Activated CD8-positive, alpha-beta memory T cell treated with anti-CD3 and anti-CD28 coated beads, Interleukin-2, amount 10 ng/mL, durations not matched to agents 7 days and 5 days (primary cell): ENCODE data around the gene KHSRP. TPM values are rescaled to one million over a fixed set of nuclear protein-coding genes. Genes with fewer than 3 reads are reported as not detected.

Source experiments
- ATAC-seq: fragments of 150-1000 bp; cut with Tn5 transposase; one replicate; pipeline ENCODE4 v1.10.0; 2021; ENCODE audit warnings: moderate library complexity
- CTCF ChIA-PET: fragments of 350-600 bp; sonication (Branson Sonifier 250); formaldehyde crosslinking; loops from one replicate; lab custom pipeline; 2021; ENCODE audit warnings: antibody characterized with exemption; lab: Charles Lee
- DNase-seq: peaks from one replicate; pipeline ENCODE4 v3.0.0-alpha.2; 2020
- H3K27ac Mint-ChIP-seq: one replicate; pipeline ENCODE4 v1.8.0; 2021; ENCODE audit warnings: mild to moderate bottlenecking, mixed read lengths
- H3K27me3 Mint-ChIP-seq: one replicate; pipeline ENCODE4 v1.8.0; 2021; ENCODE audit warnings: mixed read lengths
- H3K36me3 Mint-ChIP-seq: one replicate; pipeline ENCODE4 v1.8.0; 2021; ENCODE audit warnings: mild to moderate bottlenecking, mixed read lengths
- H3K4me1 Mint-ChIP-seq: one replicate; pipeline ENCODE4 v1.8.0; 2021; ENCODE audit warnings: mixed read lengths
- H3K4me3 Mint-ChIP-seq: one replicate; pipeline ENCODE4 v1.8.0; 2021; ENCODE audit warnings: mild to moderate bottlenecking, moderate library complexity, mixed read lengths
- H3K9me3 Mint-ChIP-seq: one replicate; pipeline ENCODE4 v1.8.0; 2022; ENCODE audit warnings: low read depth, mixed read lengths
- total RNA-seq, 2 experiments: library from RNA; stranded (reverse); gene quantifications; one replicate each; pipeline ENCODE4 v1.2.3, GENCODE V29; 2021

The KHSRP gene
- total RNA-seq, 2 experiments from 2014 or later: 341 to 364 TPM

DNA sequence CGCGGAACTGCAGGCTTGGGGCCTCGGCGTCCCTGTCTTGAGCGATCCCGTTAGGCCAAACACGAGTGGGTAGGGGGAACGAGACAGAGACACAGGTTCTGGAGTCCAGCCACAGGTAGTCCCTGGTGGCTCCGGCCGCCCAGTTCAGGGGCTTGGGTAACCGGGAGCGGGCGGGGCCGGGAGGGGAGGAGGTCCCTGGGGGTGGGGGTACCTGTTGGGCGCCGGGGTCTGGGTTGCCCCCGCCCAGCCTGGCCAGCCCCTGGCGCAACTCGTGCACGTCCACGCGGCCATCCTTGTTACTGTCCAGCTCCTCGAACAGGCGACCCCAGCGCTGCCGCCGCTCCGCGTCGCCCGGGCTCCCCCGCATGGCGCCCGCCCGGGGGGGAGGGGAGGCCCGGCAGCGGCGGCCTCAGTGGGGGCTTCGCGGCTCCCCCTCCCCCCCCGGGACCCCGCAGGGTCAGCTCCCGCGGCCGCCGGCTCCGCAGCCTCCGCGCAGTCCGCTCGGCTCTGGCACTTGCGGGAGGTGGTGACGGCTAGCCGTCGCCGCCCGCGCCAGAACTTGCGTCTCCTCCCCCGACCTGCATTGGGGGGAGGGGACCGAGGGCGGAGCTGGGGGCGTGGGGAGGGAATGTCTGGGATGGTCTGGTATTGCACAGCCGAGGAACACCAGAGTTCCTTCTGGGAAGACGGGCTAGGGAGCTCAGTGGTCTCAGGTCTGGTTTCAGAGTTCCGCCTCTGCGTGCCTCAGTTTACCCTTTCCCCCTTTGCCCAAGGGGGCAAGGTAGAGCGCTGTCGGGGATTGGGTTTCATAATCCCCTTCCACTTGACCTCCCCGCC, 34.9 kb upstream of the KHSRP start, which contains the start of gene SLC25A23:
Gene SLC25A23 (minus strand): TSS at position 531 of the 837 bp plus-strand sequence. CDS start 164 bp downstream, at position 367.
- Mint-ChIP-seq H3K4me3 (peak within 1 kb of the TSS; percentile 85), H3K4me1 (peaks cover 19% of the 10 kb centered on the region), H3K27me3 (no peaks in the 10 kb centered on the region), H3K36me3 (peaks cover 19% of the 10 kb centered on the region), H3K27ac (peak within 1 kb of the TSS; percentile 79), H3K9me3 (no peaks in the 10 kb centered on the region)
- CTCF ChIA-PET: interaction anchor here (1.1 to 1.8 kb wide), 4 partner anchors 22 to 34 kb away, joined by 3 to 7 read pairs (median 4); partner anchors contain the start of genes DENND1C and KHSRP
- peak; percentile 79 for DNase-seq
- peak; percentile 45 for ATAC-seq

GRCh38 chr19:6458695-6459261, 34.2 kb upstream of the KHSRP start:
- H3K4me1 Mint-ChIP-seq: peaks cover 16% of the 10 kb centered on the region
- H3K27me3 Mint-ChIP-seq: no peaks in the 10 kb centered on the region
- ATAC-seq (no peak), DNase-seq (no peak)
- H3K9me3 Mint-ChIP-seq: peaks cover 2% of the 10 kb centered on the region
- peaks cover 25% of the 10 kb centered on the region for H3K36me3 Mint-ChIP-seq
- H3K27ac Mint-ChIP-seq: peak overlapping the region; percentile 72
- peak overlapping the region; percentile 78 for H3K4me3 Mint-ChIP-seq
- CTCF ChIA-PET: interaction anchor here (1.1 to 1.8 kb wide), 4 partner anchors 23 to 34 kb away, joined by 3 to 7 read pairs (median 4); partner anchors contain the start of genes DENND1C and KHSRP

GRCh38 chr19:6457958-6458694, 33.5 kb upstream of the KHSRP start:
- H3K4me3 Mint-ChIP-seq: peak overlapping the region; percentile 78
- H3K27me3 Mint-ChIP-seq: no peaks in the 10 kb centered on the region
- CTCF ChIA-PET: interaction anchor here (1.1 to 1.8 kb wide), 2 partner anchors 24 to 33 kb away, joined by 4 to 7 read pairs; partner anchors contain the start of genes DENND1C and KHSRP
- ATAC-seq (no peak), DNase-seq (no peak)
- peaks cover 16% of the 10 kb centered on the region for H3K4me1 Mint-ChIP-seq
- H3K27ac Mint-ChIP-seq: peak overlapping the region; percentile 72
- peaks cover 30% of the 10 kb centered on the region for H3K36me3 Mint-ChIP-seq
- H3K9me3 Mint-ChIP-seq: peaks cover 2% of the 10 kb centered on the region

- CTCF ChIA-PET: no interaction called here
- ATAC-seq (no peak), DNase-seq (no peak)
- peaks cover 2% of the 10 kb centered on the region for H3K9me3 Mint-ChIP-seq
- H3K4me1 Mint-ChIP-seq: peaks cover 16% of the 10 kb centered on the region
- H3K4me3 Mint-ChIP-seq: no peak overlapping the region
- H3K36me3 Mint-ChIP-seq: peaks cover 41% of the 10 kb centered on the region
- no peaks in the 10 kb centered on the region for H3K27me3 Mint-ChIP-seq
- H3K27ac Mint-ChIP-seq: no peak overlapping the region
Measured at GRCh38 chr19:6455924-6456323, 31.3 kb upstream of the KHSRP start.

DNA sequence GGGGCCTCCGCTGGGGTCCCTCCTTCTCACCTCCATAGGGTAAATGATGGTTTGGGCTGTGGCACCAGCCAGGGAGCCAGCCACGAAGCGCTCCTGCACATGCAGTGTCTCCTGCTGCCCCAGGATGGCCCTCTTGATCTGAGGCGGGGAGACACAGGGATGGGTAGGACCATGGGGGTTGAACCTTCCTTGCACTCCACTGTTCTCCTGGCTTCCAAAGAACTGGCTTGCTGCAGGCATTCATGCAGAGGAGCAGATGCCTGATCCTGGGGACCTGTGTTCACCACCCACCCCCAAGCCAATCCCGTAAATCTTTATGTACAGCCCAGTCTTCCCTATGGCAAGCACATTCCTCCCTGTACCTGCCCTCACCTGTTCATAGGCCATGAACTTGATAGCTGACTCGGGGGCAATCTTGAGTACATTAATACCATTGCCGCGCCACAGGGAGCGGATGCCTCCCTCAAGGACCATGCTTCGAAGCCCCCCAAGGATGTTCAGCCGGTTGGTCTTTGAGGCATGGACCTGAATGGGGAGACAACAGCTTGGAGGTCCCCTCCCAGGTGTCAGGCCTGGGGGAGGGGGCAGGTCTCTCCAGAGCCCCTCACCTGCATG, 29.4 kb upstream of the KHSRP start:
- no peak overlapping the region for H3K27ac Mint-ChIP-seq
- ATAC-seq (no peak), DNase-seq (no peak)
- H3K4me3 Mint-ChIP-seq: no peak overlapping the region
- H3K9me3 Mint-ChIP-seq: peaks cover 2% of the 10 kb centered on the region
- H3K36me3 Mint-ChIP-seq: peaks cover 42% of the 10 kb centered on the region
- CTCF ChIA-PET: interaction anchor here (1.3 kb wide), 1 partner anchor 63 kb away, joined by 3 read pairs; no protein-coding TSS in a partner anchor
- H3K4me1 Mint-ChIP-seq: peaks cover 10% of the 10 kb centered on the region
- H3K27me3 Mint-ChIP-seq: no peaks in the 10 kb centered on the region

DNA sequence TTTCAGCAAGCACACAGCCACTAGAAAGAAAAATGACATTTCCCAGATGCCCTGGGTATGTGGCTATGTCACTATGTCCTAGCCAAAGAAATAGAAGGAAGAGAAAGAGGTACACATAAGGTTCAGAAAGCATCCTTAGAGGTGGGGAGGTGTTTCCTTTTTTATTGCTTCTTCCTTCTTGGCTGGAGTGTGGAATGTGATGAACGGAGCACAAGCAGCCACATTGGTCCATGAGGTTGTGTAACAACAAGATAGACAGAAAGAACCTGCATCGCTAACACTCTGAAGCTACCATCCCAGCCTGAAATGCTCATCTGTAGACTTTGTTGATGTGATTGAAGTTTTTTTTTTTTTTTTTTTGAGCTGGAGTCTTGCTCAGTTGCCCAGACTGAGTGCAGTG, 28.3 kb upstream of the KHSRP start:
- Mint-ChIP-seq H3K27ac (no peak overlapping the region), H3K4me3 (no peak overlapping the region), H3K4me1 (no peaks in the 10 kb centered on the region), H3K27me3 (no peaks in the 10 kb centered on the region), H3K9me3 (peaks cover 2% of the 10 kb centered on the region), H3K36me3 (peaks cover 42% of the 10 kb centered on the region)
- DNase-seq (no peak), ATAC-seq (no peak)
- CTCF ChIA-PET: interaction anchor here (0.6 to 1.0 kb wide), 2 partner anchors 42 to 51 kb away, joined by 3 to 4 read pairs; no protein-coding TSS in a partner anchor

DNA sequence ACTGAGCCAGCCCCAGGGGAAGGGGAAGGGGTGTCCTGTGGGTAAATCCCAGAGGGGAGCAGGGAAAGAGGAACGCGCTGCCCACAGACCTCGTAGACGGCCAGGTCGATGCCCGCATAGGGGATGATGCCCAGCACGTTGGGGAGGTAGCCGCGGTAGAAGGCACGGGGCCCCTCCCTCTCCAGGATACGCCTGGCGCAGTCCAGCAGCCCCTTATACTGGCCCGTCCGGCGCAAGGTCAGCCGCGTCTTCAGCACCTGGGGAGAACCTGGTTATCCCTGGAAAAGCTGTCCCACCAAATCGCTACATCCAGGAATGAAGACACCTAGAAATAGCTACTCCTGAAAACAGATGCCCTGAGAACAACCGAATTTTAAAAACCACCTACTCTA, 27.6 kb upstream of the KHSRP start:
- no peak for DNase-seq
- Mint-ChIP-seq H3K9me3 (peaks cover 2% of the 10 kb centered on the region), H3K4me1 (no peaks in the 10 kb centered on the region), H3K27me3 (no peaks in the 10 kb centered on the region), H3K36me3 (peaks cover 42% of the 10 kb centered on the region), H3K27ac (no peak overlapping the region), H3K4me3 (no peak overlapping the region)
- no peak for ATAC-seq
- CTCF ChIA-PET: no interaction called here

GRCh38 chr19:6451583-6452222, 27.1 kb upstream of the KHSRP start:
- no peak overlapping the region for H3K27ac Mint-ChIP-seq
- H3K4me3 Mint-ChIP-seq: no peak overlapping the region
- no peak for ATAC-seq
- peaks cover 2% of the 10 kb centered on the region for H3K9me3 Mint-ChIP-seq
- H3K4me1 Mint-ChIP-seq: no peaks in the 10 kb centered on the region
- DNase-seq: no peak
- CTCF ChIA-PET: no interaction called here
- H3K36me3 Mint-ChIP-seq: peaks cover 42% of the 10 kb centered on the region
- no peaks in the 10 kb centered on the region for H3K27me3 Mint-ChIP-seq

GRCh38 chr19:6450166-6450565, 25.6 kb upstream of the KHSRP start:
- Mint-ChIP-seq H3K9me3 (peaks cover 2% of the 10 kb centered on the region), H3K4me1 (no peaks in the 10 kb centered on the region), H3K4me3 (no peak overlapping the region), H3K36me3 (peaks cover 32% of the 10 kb centered on the region), H3K27ac (no peak overlapping the region), H3K27me3 (no peaks in the 10 kb centered on the region)
- CTCF ChIA-PET: no interaction called here
- DNase-seq (no peak), ATAC-seq (no peak)

DNA sequence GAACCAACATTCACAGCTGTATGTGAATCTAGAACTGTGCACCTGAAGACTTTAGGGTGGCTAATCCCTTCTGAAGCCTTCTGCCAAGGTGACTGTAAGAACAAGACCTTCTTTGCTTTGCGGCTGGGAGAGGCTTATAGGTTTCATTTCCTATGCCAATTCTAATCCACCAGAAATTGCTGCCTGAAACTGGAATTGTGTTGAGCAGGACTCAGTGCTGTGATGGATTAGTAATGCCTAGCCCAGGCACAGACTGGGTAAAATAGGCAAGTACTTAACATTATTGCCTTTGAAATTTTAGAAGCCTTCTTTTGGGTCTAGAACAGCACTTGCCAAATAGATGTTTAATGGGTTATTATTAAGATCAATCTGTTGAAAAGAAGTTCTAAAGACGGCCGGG, 23.4 kb upstream of the KHSRP start:
- ATAC-seq (no peak), DNase-seq (no peak)
- CTCF ChIA-PET: no interaction called here

GRCh38 chr19:6446452-6446851, 21.8 kb upstream of the KHSRP start:
- DNase-seq: no peak
- Mint-ChIP-seq H3K36me3 (peaks cover 5% of the 10 kb centered on the region), H3K4me1 (no peaks in the 10 kb centered on the region), H3K27me3 (no peaks in the 10 kb centered on the region), H3K9me3 (no peaks in the 10 kb centered on the region), H3K27ac (no peak overlapping the region), H3K4me3 (no peak overlapping the region)
- no peak for ATAC-seq
- CTCF ChIA-PET: no interaction called here

More for the DNA sequence above, 23.4 kb upstream of the KHSRP start:
- no peak overlapping the region for H3K27ac Mint-ChIP-seq
- H3K9me3 Mint-ChIP-seq: no peaks in the 10 kb centered on the region
- no peak overlapping the region for H3K4me3 Mint-ChIP-seq
- no peaks in the 10 kb centered on the region for H3K27me3 Mint-ChIP-seq
- H3K4me1 Mint-ChIP-seq: no peaks in the 10 kb centered on the region
- H3K36me3 Mint-ChIP-seq: peaks cover 14% of the 10 kb centered on the region

- ATAC-seq (no peak), DNase-seq (no peak)
- H3K9me3 Mint-ChIP-seq: no peaks in the 10 kb centered on the region
- H3K4me1 Mint-ChIP-seq: no peaks in the 10 kb centered on the region
- H3K27me3 Mint-ChIP-seq: no peaks in the 10 kb centered on the region
- CTCF ChIA-PET: interaction anchor here (1.0 kb wide), 1 partner anchor 33 kb away, joined by 3 read pairs; no protein-coding TSS in a partner anchor
- no peaks in the 10 kb centered on the region for H3K36me3 Mint-ChIP-seq
- H3K4me3 Mint-ChIP-seq: no peak overlapping the region
- H3K27ac Mint-ChIP-seq: no peak overlapping the region
Measured at GRCh38 chr19:6443986-6444385, 19.4 kb upstream of the KHSRP start.
